ENCODE measurements around the gene EDA.
"Not testable (repeated sequence)": the region's sequence is repeated elsewhere in the genome, so short reads cannot be mapped to it uniquely, and the experiment has no call there.

EDA gene

GRCh38 chrX:69919749-69920148, 303.8 kb downstream of the EDA start:
- Mint-ChIP-seq H3K27ac (no peak overlapping the region), H3K27me3 (no peaks in the 10 kb centered on the region), H3K9me3 (peaks cover under 1% of the 10 kb centered on the region), H3K4me1 (no peaks in the 10 kb centered on the region), H3K4me3 (no peak overlapping the region), H3K36me3 (no peaks in the 10 kb centered on the region)
- no peak for ATAC-seq (ENCODE audit: low read depth)
- DNase-seq (ENCODE audit: low spot score in 2 of 2) = no peak

GRCh38 chrX:69932323-69932722, 316.4 kb downstream of the EDA start:
- Mint-ChIP-seq H3K4me1 (no peaks in the 10 kb centered on the region), H3K9me3 (no peaks in the 10 kb centered on the region), H3K27me3 (no peaks in the 10 kb centered on the region), H3K4me3 (no peak overlapping the region), H3K36me3 (no peaks in the 10 kb centered on the region), H3K27ac (no peak overlapping the region)
- no peak for DNase-seq (ENCODE audit: low spot score in 2 of 2)
- ATAC-seq (ENCODE audit: low read depth) = no peak

GRCh38 chrX:69948276-69948797, 332.4 kb downstream of the EDA start:
- ATAC-seq (ENCODE audit: low read depth) = no peak
- Mint-ChIP-seq H3K36me3 (no peaks in the 10 kb centered on the region), H3K27me3 (peaks cover 2% of the 10 kb centered on the region), H3K9me3 (no peaks in the 10 kb centered on the region), H3K27ac (no peak overlapping the region), H3K4me1 (no peaks in the 10 kb centered on the region), H3K4me3 (no peak overlapping the region)
- DNase-seq (ENCODE audit: low spot score in 2 of 2) = no peak

- Mint-ChIP-seq H3K27me3 (no peaks in the 10 kb centered on the region), H3K9me3 (no peaks in the 10 kb centered on the region), H3K4me3 (no peak overlapping the region), H3K4me1 (no peaks in the 10 kb centered on the region), H3K36me3 (no peaks in the 10 kb centered on the region), H3K27ac (no peak overlapping the region)
- DNase-seq (ENCODE audit: low spot score in 2 of 2) (no peak), ATAC-seq (ENCODE audit: low read depth) (no peak)
Measured at GRCh38 chrX:69951753-69952152, 335.8 kb downstream of the EDA start.

- Mint-ChIP-seq H3K4me1 (no peaks in the 10 kb centered on the region), H3K36me3 (no peaks in the 10 kb centered on the region), H3K9me3 (no peaks in the 10 kb centered on the region), H3K4me3 (no peak overlapping the region), H3K27me3 (no peaks in the 10 kb centered on the region), H3K27ac (no peak overlapping the region)
- no peak for DNase-seq (ENCODE audit: low spot score in 2 of 2)
- ATAC-seq (ENCODE audit: low read depth) = no peak
Measured at GRCh38 chrX:69959712-69960111, 343.8 kb downstream of the EDA start.

- H3K4me1 Mint-ChIP-seq = no peaks in the 10 kb centered on the region
- no peaks in the 10 kb centered on the region for H3K36me3 Mint-ChIP-seq
- H3K4me3 Mint-ChIP-seq = no peak overlapping the region
- H3K27me3 Mint-ChIP-seq = no peaks in the 10 kb centered on the region
- H3K27ac Mint-ChIP-seq = no peak overlapping the region
- no peaks in the 10 kb centered on the region for H3K9me3 Mint-ChIP-seq
- DNase-seq (ENCODE audit: low spot score in 2 of 2) (no peak), ATAC-seq (ENCODE audit: low read depth) (no peak)
Measured at GRCh38 chrX:69961365-69962072, 345.6 kb downstream of the EDA start.

GRCh38 chrX:69968950-69969349, 353.0 kb downstream of the EDA start:
- peaks cover 2% of the 10 kb centered on the region for H3K27me3 Mint-ChIP-seq
- no peaks in the 10 kb centered on the region for H3K36me3 Mint-ChIP-seq
- no peaks in the 10 kb centered on the region for H3K9me3 Mint-ChIP-seq
- ATAC-seq (ENCODE audit: low read depth) (no peak), DNase-seq (ENCODE audit: low spot score in 2 of 2) (no peak)
- H3K4me3 Mint-ChIP-seq = no peak overlapping the region
- H3K4me1 Mint-ChIP-seq = no peaks in the 10 kb centered on the region
- no peak overlapping the region for H3K27ac Mint-ChIP-seq

GRCh38 chrX:69969460-69969859, 353.5 kb downstream of the EDA start:
- no peak overlapping the region for H3K27ac Mint-ChIP-seq
- no peaks in the 10 kb centered on the region for H3K36me3 Mint-ChIP-seq
- no peaks in the 10 kb centered on the region for H3K4me1 Mint-ChIP-seq
- H3K27me3 Mint-ChIP-seq = peaks cover 2% of the 10 kb centered on the region
- no peaks in the 10 kb centered on the region for H3K9me3 Mint-ChIP-seq
- H3K4me3 Mint-ChIP-seq = no peak overlapping the region
- no peak for DNase-seq (ENCODE audit: low spot score in 2 of 2)
- ATAC-seq (ENCODE audit: low read depth) = no peak

- H3K4me1 Mint-ChIP-seq = no peaks in the 10 kb centered on the region
- H3K36me3 Mint-ChIP-seq = no peaks in the 10 kb centered on the region
- H3K9me3 Mint-ChIP-seq = no peaks in the 10 kb centered on the region
- no peak overlapping the region for H3K27ac Mint-ChIP-seq
- DNase-seq (ENCODE audit: low spot score in 2 of 2) (no peak), ATAC-seq (ENCODE audit: low read depth) (no peak)
- no peak overlapping the region for H3K4me3 Mint-ChIP-seq
- H3K27me3 Mint-ChIP-seq = no peaks in the 10 kb centered on the region
Measured at GRCh38 chrX:69987691-69988090, 371.8 kb downstream of the EDA start.

- H3K4me3 Mint-ChIP-seq = no peak overlapping the region
- H3K4me1 Mint-ChIP-seq = no peaks in the 10 kb centered on the region
- H3K27ac Mint-ChIP-seq = no peak overlapping the region
- H3K36me3 Mint-ChIP-seq = no peaks in the 10 kb centered on the region
- no peaks in the 10 kb centered on the region for H3K27me3 Mint-ChIP-seq
- no peaks in the 10 kb centered on the region for H3K9me3 Mint-ChIP-seq
- ATAC-seq (ENCODE audit: low read depth) = no peak
- DNase-seq (ENCODE audit: low spot score in 2 of 2) = no peak
Measured at GRCh38 chrX:69988955-69989394, 373.1 kb downstream of the EDA start.

- H3K27me3 Mint-ChIP-seq = no peaks in the 10 kb centered on the region
- H3K27ac Mint-ChIP-seq = no peak overlapping the region
- H3K4me3 Mint-ChIP-seq = no peak overlapping the region
- H3K4me1 Mint-ChIP-seq = no peaks in the 10 kb centered on the region
- DNase-seq (ENCODE audit: low spot score in 2 of 2) (no peak), ATAC-seq (ENCODE audit: low read depth) (no peak)
- no peaks in the 10 kb centered on the region for H3K36me3 Mint-ChIP-seq
- H3K9me3 Mint-ChIP-seq = no peaks in the 10 kb centered on the region
Measured at GRCh38 chrX:69991685-69992084, 375.8 kb downstream of the EDA start.

GRCh38 chrX:69993494-69993893, 377.6 kb downstream of the EDA start:
- H3K27ac Mint-ChIP-seq = no peak overlapping the region
- ATAC-seq (ENCODE audit: low read depth) (no peak), DNase-seq (ENCODE audit: low spot score in 2 of 2) (no peak)
- no peak overlapping the region for H3K4me3 Mint-ChIP-seq
- no peaks in the 10 kb centered on the region for H3K4me1 Mint-ChIP-seq
- H3K27me3 Mint-ChIP-seq = no peaks in the 10 kb centered on the region
- no peaks in the 10 kb centered on the region for H3K36me3 Mint-ChIP-seq
- H3K9me3 Mint-ChIP-seq = no peaks in the 10 kb centered on the region

GRCh38 chrX:69995362-69996112, 379.6 kb downstream of the EDA start:
- no peaks in the 10 kb centered on the region for H3K36me3 Mint-ChIP-seq
- DNase-seq (ENCODE audit: low spot score in 2 of 2) (no peak), ATAC-seq (ENCODE audit: low read depth) (no peak)
- no peaks in the 10 kb centered on the region for H3K9me3 Mint-ChIP-seq
- no peak overlapping the region for H3K4me3 Mint-ChIP-seq
- no peak overlapping the region for H3K27ac Mint-ChIP-seq
- H3K4me1 Mint-ChIP-seq = no peaks in the 10 kb centered on the region
- H3K27me3 Mint-ChIP-seq = no peaks in the 10 kb centered on the region

- Mint-ChIP-seq H3K27ac (no peak overlapping the region), H3K4me3 (no peak overlapping the region), H3K4me1 (no peaks in the 10 kb centered on the region), H3K27me3 (no peaks in the 10 kb centered on the region), H3K36me3 (no peaks in the 10 kb centered on the region), H3K9me3 (no peaks in the 10 kb centered on the region)
- DNase-seq (ENCODE audit: low spot score in 2 of 2) = no peak
- no peak for ATAC-seq (ENCODE audit: low read depth)
Measured at GRCh38 chrX:69996113-69996468, 380.2 kb downstream of the EDA start.

- H3K27me3 Mint-ChIP-seq; ATAC-seq (ENCODE audit: low read depth); DNase-seq (ENCODE audit: low spot score in 2 of 2); H3K36me3 Mint-ChIP-seq; H3K27ac Mint-ChIP-seq; H3K4me1 Mint-ChIP-seq; H3K4me3 Mint-ChIP-seq; H3K9me3 Mint-ChIP-seq: not testable (repeated sequence)
Measured at GRCh38 chrX:69998299-69998698, 382.4 kb downstream of the EDA start.

Measured in memory B cell (primary cell).